Measurements from ENCODE around the gene PTPN1. TPM values are rescaled to one million over a fixed set of nuclear protein-coding genes. Genes with fewer than 3 reads are reported as not detected.

PTPN1 gene
- total RNA-seq, 1 experiment from 2014 or later: 65.2 TPM

DNA sequence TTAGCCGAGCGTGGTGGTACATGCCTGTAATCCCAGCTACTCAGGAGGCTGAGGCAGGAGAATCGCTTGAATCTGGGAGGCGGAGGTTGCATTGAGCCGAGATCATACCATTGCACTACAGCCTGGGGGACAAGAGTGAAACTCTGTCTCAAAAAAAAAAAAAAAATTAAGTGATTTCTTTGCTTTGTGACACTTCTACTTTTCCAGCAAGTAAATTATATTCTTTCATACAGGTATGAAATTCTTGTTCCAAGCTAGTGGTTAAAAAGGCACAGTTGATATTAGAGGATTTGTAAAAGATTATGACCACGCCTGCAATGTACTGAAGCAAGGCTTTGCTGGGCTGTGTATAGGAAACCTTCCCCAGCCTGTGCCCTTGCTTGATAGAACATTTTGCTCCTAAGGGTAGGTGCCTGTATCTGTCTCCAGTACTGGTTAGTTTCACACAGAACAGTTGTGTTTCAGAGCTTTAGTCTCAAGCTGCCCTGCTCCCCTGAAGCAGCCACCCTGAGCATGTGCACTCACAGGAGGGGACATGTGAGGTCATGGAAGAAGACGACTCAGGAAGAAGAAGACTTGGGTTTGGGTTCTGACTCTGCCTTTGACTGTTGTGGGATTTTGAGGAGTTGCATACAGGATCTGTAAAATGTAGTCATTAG lies 10.2 kb downstream of the PTPN1 start:
- peaks cover 23% of the 10 kb centered on the region for H3K4me1 ChIP-seq
- H3K27me3 ChIP-seq (replicated peaks; ENCODE audit: control insufficient read depth, insufficient read depth, low read length): no peaks in the 10 kb centered on the region
- H3K27ac Mint-ChIP-seq (ENCODE audit: unreplicated experiment): no peak overlapping the region
- H3K4me1 Mint-ChIP-seq (ENCODE audit: low read depth, unreplicated experiment): peaks cover 22% of the 10 kb centered on the region
- POLR2A ChIA-PET: no interaction called here
- H3K36me3 Mint-ChIP-seq (ENCODE audit: insufficient read depth, unreplicated experiment): peaks cover under 1% of the 10 kb centered on the region
- no peaks in the 10 kb centered on the region for H3K27me3 Mint-ChIP-seq (ENCODE audit: insufficient read depth, unreplicated experiment)
- no peak overlapping the region for H3K4me3 ChIP-seq (ENCODE audit: low read depth, low read length)
- TF ChIP-seq, protein P1, sequence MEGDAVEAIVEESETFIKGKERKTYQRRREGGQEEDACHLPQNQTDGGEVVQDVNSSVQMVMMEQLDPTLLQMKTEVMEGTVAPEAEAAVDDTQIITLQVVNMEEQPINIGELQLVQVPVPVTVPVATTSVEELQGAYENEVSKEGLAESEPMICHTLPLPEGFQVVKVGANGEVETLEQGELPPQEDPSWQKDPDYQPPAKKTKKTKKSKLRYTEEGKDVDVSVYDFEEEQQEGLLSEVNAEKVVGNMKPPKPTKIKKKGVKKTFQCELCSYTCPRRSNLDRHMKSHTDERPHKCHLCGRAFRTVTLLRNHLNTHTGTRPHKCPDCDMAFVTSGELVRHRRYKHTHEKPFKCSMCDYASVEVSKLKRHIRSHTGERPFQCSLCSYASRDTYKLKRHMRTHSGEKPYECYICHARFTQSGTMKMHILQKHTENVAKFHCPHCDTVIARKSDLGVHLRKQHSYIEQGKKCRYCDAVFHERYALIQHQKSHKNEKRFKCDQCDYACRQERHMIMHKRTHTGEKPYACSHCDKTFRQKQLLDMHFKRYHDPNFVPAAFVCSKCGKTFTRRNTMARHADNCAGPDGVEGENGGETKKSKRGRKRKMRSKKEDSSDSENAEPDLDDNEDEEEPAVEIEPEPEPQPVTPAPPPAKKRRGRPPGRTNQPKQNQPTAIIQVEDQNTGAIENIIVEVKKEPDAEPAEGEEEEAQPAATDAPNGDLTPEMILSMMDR (IDR thresholded peaks at IDR 0.05; ENCODE audit: insufficient read depth in 1 of 2, low read depth in 1 of 2, low read length in 1 of 2, severe bottlenecking in 1 of 2, unreplicated experiment in 1 of 2): no peak
- intact Hi-C loops (cut with micrococcal nuclease; ENCODE audit: unreplicated experiment): no loop called here
- no peak for DNase-seq
- H3K4me3 Mint-ChIP-seq (ENCODE audit: unreplicated experiment): no peak overlapping the region
- no peaks in the 10 kb centered on the region for H3K9me3 Mint-ChIP-seq (ENCODE audit: unreplicated experiment)
- no peaks in the 10 kb centered on the region for H3K9me3 ChIP-seq
- H3K36me3 ChIP-seq (ENCODE audit: control insufficient read depth, insufficient read depth, low read length): no peaks in the 10 kb centered on the region
- CTCF ChIA-PET: no interaction called here
- no TSS peak for BruUV-seq (replicated peaks)

DNA sequence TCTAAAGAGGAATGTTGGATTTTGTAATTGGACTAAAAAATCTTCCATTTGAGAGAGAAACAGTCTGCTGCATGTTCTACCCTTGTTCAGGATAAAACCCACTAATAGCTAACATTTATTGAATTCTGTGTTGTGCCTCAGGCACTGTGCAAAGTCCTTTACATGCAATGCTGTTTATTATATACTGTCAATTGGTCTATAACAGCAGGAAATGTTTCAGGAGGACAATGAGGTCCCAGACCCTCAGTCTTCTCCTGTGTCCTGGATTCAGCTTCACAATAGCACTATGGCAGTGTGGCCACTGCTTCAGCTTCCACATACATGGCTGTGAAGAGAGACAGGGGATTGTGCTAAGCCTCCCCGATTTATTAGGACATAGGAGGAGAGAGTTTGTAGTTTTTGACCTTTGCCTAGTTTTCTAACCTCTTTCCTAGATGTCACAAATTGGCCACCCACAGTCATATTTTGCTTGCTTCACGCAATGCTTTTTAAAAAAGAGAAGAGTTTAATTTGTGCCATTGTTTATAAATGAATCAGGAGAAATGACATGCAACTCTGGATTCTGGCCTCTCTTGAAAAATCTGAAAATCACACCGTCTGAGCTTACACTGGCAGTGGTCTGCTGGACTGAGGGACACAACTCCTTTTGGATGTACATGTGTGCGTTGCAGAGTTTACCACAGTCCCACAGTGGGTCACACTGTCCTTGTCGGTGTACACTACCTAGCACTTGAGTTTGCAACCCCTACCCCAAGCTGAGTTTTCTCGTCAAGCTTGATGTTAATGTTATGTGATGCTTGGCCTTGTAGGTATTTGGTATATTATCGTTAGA lies 11.3 kb downstream of the PTPN1 start:
- CTCF ChIA-PET: no interaction called here
- TF ChIP-seq, protein P1 (IDR thresholded peaks at IDR 0.05; ENCODE audit: insufficient read depth in 1 of 2, low read depth in 1 of 2, low read length in 1 of 2, severe bottlenecking in 1 of 2, unreplicated experiment in 1 of 2): no peak
- no peak for DNase-seq
- H3K27me3 ChIP-seq (replicated peaks; ENCODE audit: control insufficient read depth, insufficient read depth, low read length): no peaks in the 10 kb centered on the region
- Mint-ChIP-seq H3K27ac (ENCODE audit: unreplicated experiment) (no peak overlapping the region), H3K4me1 (ENCODE audit: low read depth, unreplicated experiment) (peaks cover 22% of the 10 kb centered on the region), H3K4me3 (ENCODE audit: unreplicated experiment) (no peak overlapping the region), H3K9me3 (ENCODE audit: unreplicated experiment) (no peaks in the 10 kb centered on the region), H3K36me3 (ENCODE audit: insufficient read depth, unreplicated experiment) (no peaks in the 10 kb centered on the region), H3K27me3 (ENCODE audit: insufficient read depth, unreplicated experiment) (no peaks in the 10 kb centered on the region)
- POLR2A ChIA-PET: no interaction called here
- peaks cover 23% of the 10 kb centered on the region for H3K4me1 ChIP-seq
- H3K36me3 ChIP-seq (ENCODE audit: control insufficient read depth, insufficient read depth, low read length): no peaks in the 10 kb centered on the region
- no peak overlapping the region for H3K4me3 ChIP-seq (ENCODE audit: low read depth, low read length)
- no peaks in the 10 kb centered on the region for H3K9me3 ChIP-seq
- no TSS peak for BruUV-seq (replicated peaks)
- intact Hi-C loops (cut with micrococcal nuclease; ENCODE audit: unreplicated experiment): no loop called here

DNA sequence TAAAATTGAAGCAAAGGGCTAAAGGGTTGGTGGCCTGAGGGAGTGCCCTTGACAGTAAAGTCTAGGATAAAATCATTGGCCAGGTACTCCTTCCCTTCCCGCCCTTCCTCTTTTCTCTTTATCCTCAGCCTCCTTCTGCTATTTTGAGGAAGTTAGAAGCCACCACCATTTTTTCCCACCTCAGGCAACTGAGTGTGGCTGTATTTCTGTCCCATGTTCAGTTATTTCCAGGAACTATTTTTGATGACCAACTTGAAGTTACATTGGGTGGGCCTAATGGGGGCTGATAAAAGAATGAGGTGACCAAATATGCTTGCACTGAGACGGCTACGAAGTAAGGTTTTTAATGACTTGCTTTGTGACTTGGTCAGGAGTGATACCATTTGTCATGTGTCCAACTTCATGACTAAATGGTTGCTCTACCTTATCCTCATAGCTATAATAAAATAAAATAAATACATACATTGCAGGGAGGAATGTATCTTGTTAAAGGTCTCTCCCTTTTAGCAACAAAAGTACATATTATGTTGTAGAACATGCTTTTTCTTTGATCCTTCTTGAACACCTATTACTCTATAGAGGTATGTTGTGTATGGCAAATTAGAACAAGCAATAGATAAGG lies 12.0 kb downstream of the PTPN1 start:
- ChIA-PET POLR2A (no interaction called here), CTCF (no interaction called here)
- no peak overlapping the region for H3K27ac Mint-ChIP-seq (ENCODE audit: unreplicated experiment)
- H3K4me1 Mint-ChIP-seq (ENCODE audit: low read depth, unreplicated experiment): peaks cover 22% of the 10 kb centered on the region
- Histone ChIP-seq H3K4me3 (ENCODE audit: low read depth, low read length) (no peak overlapping the region), H3K27me3 (replicated peaks; ENCODE audit: control insufficient read depth, insufficient read depth, low read length) (no peaks in the 10 kb centered on the region), H3K9me3 (no peaks in the 10 kb centered on the region), H3K4me1 (peaks cover 23% of the 10 kb centered on the region), H3K36me3 (ENCODE audit: control insufficient read depth, insufficient read depth, low read length) (no peaks in the 10 kb centered on the region)
- H3K27me3 Mint-ChIP-seq (ENCODE audit: insufficient read depth, unreplicated experiment): no peaks in the 10 kb centered on the region
- intact Hi-C loops (cut with micrococcal nuclease; ENCODE audit: unreplicated experiment): no loop called here
- TF ChIP-seq, protein P1 (IDR thresholded peaks at IDR 0.05; ENCODE audit: insufficient read depth in 1 of 2, low read depth in 1 of 2, low read length in 1 of 2, severe bottlenecking in 1 of 2, unreplicated experiment in 1 of 2): no peak
- no peaks in the 10 kb centered on the region for H3K9me3 Mint-ChIP-seq (ENCODE audit: unreplicated experiment)
- no peak for DNase-seq
- H3K4me3 Mint-ChIP-seq (ENCODE audit: unreplicated experiment): no peak overlapping the region
- H3K36me3 Mint-ChIP-seq (ENCODE audit: insufficient read depth, unreplicated experiment): no peaks in the 10 kb centered on the region
- no TSS peak for BruUV-seq (replicated peaks)

All from Caco-2 (cell line).